Skin epidermis (tissue), 12 donors: ENCODE measurements around the gene NRXN2.
"Not testable (repeated sequence)": the region's sequence is repeated elsewhere in the genome, so short reads cannot be mapped to it uniquely, and the experiment has no call there.

ENCODE experiments used
- H3K27ac ChIP-seq, 21 experiments: fragments of 200-600 bp; sonication (generic) in 11 of 21; one replicate each; pipeline ENCODE4 v1.5.0; 2020; ENCODE audit warnings: mild to moderate bottlenecking in 3 of 21, inconsistent platforms in 2 of 21, moderate library complexity in 2 of 21
- H3K4me3 ChIP-seq, 7 experiments: fragments of 200-600 bp; sonication (generic) in 2 of 7; one replicate each; pipeline ENCODE4 v1.5.0; 2020; ENCODE audit warnings: inconsistent platforms in 2 of 7, mild to moderate bottlenecking in 2 of 7, moderate library complexity in 1 of 7

Gene NRXN2

GRCh38 chr11:64564419-64564818 is 158.6 kb downstream of the NRXN2 start:
- no peak overlapping the region for H3K27ac ChIP-seq
- no peak overlapping the region for H3K4me3 ChIP-seq

DNA sequence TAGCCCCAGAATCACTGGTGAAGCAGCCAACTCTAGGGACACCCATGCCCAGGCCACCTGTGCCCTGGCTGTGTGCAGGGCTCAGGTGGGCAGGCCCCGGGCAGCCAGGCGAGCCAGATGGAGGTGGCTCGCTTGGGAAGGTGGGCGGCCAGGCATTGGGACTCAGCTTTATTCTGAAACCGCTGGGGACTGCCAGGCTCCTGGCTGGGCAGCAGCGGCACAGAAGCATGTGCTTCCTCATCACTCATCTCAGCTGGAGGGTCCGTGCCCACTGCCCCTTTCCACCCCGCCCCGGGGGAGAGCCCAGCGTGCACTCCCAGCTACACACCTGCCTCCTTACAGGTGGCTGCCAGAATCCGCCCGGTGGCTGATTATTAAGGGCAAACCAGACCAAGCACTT is 159.0 kb downstream of the NRXN2 start:
- Histone ChIP-seq H3K27ac (no peak overlapping the region), H3K4me3 (no peak overlapping the region)

- no peak overlapping the region for H3K4me3 ChIP-seq
- no peak overlapping the region for H3K27ac ChIP-seq
Observed at GRCh38 chr11:64562723-64563351, 160.2 kb downstream of the NRXN2 start.

- no peak overlapping the region for H3K4me3 ChIP-seq
- H3K27ac ChIP-seq: no peak overlapping the region
Observed at GRCh38 chr11:64561984-64562722, 160.8 kb downstream of the NRXN2 start.

- H3K27ac ChIP-seq, H3K4me3 ChIP-seq: not testable (repeated sequence)
Observed at GRCh38 chr11:64561429-64561828, 161.6 kb downstream of the NRXN2 start.

DNA sequence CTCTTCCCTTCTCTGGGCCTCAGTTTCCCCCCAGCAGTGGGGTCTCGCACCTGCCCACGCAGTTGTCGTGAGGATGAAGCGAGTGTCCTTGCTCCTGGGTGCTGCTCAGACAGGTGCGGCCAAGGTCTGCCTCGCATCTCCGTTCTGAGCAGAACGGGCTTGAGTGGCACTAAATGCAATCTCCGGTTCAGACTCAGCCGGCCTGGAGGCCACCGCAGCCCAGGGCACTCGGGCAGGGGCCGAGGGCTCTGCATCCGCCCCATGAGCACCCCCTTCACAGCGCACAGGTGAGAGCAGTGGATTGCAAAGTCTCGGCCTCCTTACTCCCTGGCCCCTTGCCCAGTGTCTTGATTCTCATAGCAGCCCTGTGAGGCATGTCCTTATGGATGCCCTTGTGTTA is 162.1 kb downstream of the NRXN2 start:
- no peak overlapping the region for H3K27ac ChIP-seq
- H3K4me3 ChIP-seq: no peak overlapping the region

GRCh38 chr11:64560139-64560771 is 162.7 kb downstream of the NRXN2 start:
- H3K27ac ChIP-seq: no peak overlapping the region

DNA sequence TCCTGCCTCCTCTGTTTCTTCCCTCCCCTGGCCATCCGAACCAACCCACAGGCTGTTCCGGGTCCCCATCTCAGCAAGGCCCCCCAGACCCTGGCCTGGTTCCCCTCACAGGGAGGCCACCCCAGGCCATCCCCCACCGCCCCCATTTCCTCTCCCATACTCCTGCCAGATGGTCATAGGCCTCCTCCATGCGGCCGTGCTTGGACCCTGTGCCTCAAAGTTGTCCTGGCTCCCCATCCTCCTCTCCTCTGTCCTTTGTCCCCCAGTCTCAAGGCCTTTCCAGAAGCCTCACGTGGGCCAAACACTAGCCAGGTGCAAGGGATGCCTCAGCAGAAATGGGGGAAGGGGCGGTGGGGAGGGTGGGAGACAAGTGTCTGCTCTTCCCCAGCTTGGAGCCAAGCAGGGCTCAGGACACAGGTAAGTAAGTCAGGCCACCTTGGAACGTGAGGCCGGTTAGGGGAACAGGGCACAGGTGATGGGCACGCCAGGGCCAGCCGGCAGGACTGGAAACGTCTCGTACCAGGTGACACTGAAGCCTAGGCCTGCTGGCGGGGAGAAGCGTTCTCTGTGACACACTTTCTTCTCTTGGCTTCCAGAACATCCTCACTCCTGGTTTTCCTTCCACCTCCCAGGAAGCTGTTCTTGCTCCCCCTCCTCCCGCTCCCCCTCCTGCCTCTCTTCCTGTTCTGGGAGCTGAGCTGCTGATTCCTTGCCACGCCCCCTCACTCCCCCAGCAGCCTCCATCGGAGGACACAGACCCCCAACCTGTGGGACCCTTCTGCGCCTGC is 163.5 kb downstream of the NRXN2 start:
- no peak overlapping the region for H3K4me3 ChIP-seq
- H3K27ac ChIP-seq: no peak overlapping the region

More at GRCh38 chr11:64560139-64560771, 162.7 kb downstream of the NRXN2 start:
- H3K4me3 ChIP-seq: no peak overlapping the region

- no peak overlapping the region for H3K27ac ChIP-seq
- H3K4me3 ChIP-seq: no peak overlapping the region
Observed at GRCh38 chr11:64558869-64559268, 164.1 kb downstream of the NRXN2 start.

- Histone ChIP-seq H3K4me3 (no peak overlapping the region), H3K27ac (no peak overlapping the region)
Observed at GRCh38 chr11:64558065-64558745, 164.8 kb downstream of the NRXN2 start.

DNA sequence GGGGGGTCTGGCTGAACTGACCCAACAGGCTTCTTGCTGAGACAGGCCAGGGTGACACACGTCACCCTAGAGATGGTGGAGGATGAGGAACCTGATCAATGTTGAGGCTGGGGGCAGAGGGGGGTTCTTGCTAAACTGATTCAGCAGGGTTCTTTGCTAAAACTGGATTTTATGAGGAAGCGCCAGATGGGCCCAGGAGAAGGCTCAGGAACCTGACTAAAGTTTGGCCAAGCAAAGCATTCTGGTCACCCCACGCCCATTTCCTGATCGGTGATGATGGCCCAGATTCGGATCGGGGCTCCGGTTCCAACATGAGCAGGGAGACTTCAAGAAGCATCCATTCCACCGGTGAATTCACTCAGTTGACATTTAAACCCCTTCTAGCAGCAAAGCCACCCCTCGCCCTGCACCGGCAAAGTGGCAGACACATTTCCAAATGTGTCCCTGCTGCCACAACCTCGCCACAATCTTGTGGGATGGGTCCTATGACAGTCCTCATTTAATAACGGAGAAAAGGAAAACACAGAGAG is 166.2 kb downstream of the NRXN2 start:
- Histone ChIP-seq H3K4me3 (no peak overlapping the region), H3K27ac (no peak overlapping the region)
